Naive B cell (primary cell): Measurements from ENCODE around the gene CNTN4. TPM values are rescaled to one million over a fixed set of nuclear protein-coding genes. Genes with fewer than 3 reads are reported as not detected.
A peak's percentile ranks its signal among the peaks of the same experiment; 100 is the strongest.
"Not testable (repeated sequence)": the region's sequence is repeated elsewhere in the genome, so short reads cannot be mapped to it uniquely, and the experiment has no call there.

ENCODE experiments used
- ATAC-seq, 2 donors: fragments of 150-1000 bp; cut with Tn5 transposase; 2 replicates each; pipeline ENCODE4 v1.10.0; 2021; ENCODE audit warnings: low read depth in 2 of 2, mild to moderate bottlenecking in 2 of 2, moderate library complexity in 2 of 2
- DNase-seq: peaks from one replicate; pipeline ENCODE4 v3.0.0; 2022
- H3K27ac Mint-ChIP-seq, 6 donors: one replicate each; pipeline ENCODE4 v1.8.0; 2020 to 2022; ENCODE audit warnings: mild to moderate bottlenecking in 6 of 6, mixed read lengths in 6 of 6, moderate library complexity in 5 of 6, inconsistent platforms in 2 of 6
- H3K27me3 Mint-ChIP-seq, 3 donors: one replicate each; pipeline ENCODE4 v1.8.0; 2021 to 2022; ENCODE audit warnings: mixed read lengths in 3 of 3, mild to moderate bottlenecking in 1 of 3
- H3K36me3 Mint-ChIP-seq, 2 donors: one replicate each; pipeline ENCODE4 v1.8.0; 2020 to 2022; ENCODE audit warnings: mixed read lengths in 2 of 2, inconsistent platforms in 1 of 2, mild to moderate bottlenecking in 1 of 2
- H3K4me1 Mint-ChIP-seq, 3 donors: one replicate each; pipeline ENCODE4 v1.8.0; 2020 to 2022; ENCODE audit warnings: mixed read lengths in 3 of 3, inconsistent platforms in 1 of 3, mild to moderate bottlenecking in 1 of 3, moderate library complexity in 1 of 3
- H3K4me3 Mint-ChIP-seq, 8 donors: one replicate each; pipeline ENCODE4 v1.8.0; 2020 to 2022; ENCODE audit warnings: mild to moderate bottlenecking in 8 of 8, mixed read lengths in 8 of 8, moderate library complexity in 8 of 8, inconsistent platforms in 2 of 8
- H3K9me3 Mint-ChIP-seq, 7 donors: one replicate each; pipeline ENCODE4 v1.8.0; 2020 to 2022; ENCODE audit warnings: mixed read lengths in 7 of 7, mild to moderate bottlenecking in 5 of 7, inconsistent platforms in 2 of 7, moderate library complexity in 1 of 7
- polyA plus RNA-seq, 6 donors: library from polyadenylated mRNA; unstranded; fragments of 300-500 nt; fragmentation: Illumina TruSeq; gene quantifications; one replicate each; pipeline ENCODE4 v1.2.3, GENCODE V29; 2021; ENCODE audit warnings: low read depth in 6 of 6

Gene CNTN4
- polyA plus RNA-seq = not detected

GRCh38 chr3:2098398-2099027, at the start of gene CNTN4:
TSS of gene CNTN4 (plus strand) at chr3:2098866.
- peaks cover 0 to 10% (median 8%) of the 10 kb centered on the region in 3 donors for H3K4me1 Mint-ChIP-seq
- peaks cover 51 to 54% (median 54%) of the 10 kb centered on the region in 3 donors for H3K27me3 Mint-ChIP-seq
- peaks cover 0 to 8% of the 10 kb centered on the region in 2 donors for H3K36me3 Mint-ChIP-seq
- H3K27ac Mint-ChIP-seq = no peak within 1 kb of the TSS
- DNase-seq (no peak), ATAC-seq (no peak)
- peak within 1 kb of the TSS in 5 of 8 donors; percentile 23 to 79 (median 45) for H3K4me3 Mint-ChIP-seq
- H3K9me3 Mint-ChIP-seq = peaks cover 0 to 11% (median 0%) of the 10 kb centered on the region in 7 donors

GRCh38 chr3:2061360-2061759, 37.3 kb upstream of the CNTN4 start:
- no peak overlapping the region for H3K27ac Mint-ChIP-seq
- H3K36me3 Mint-ChIP-seq = no peaks in the 10 kb centered on the region
- ATAC-seq (no peak), DNase-seq (no peak)
- H3K27me3 Mint-ChIP-seq = no peaks in the 10 kb centered on the region
- H3K4me3 Mint-ChIP-seq = no peak overlapping the region
- H3K4me1 Mint-ChIP-seq = no peaks in the 10 kb centered on the region
- peaks cover 0 to 5% (median 2%) of the 10 kb centered on the region in 7 donors for H3K9me3 Mint-ChIP-seq

GRCh38 chr3:2071531-2071930, 27.1 kb upstream of the CNTN4 start:
- Mint-ChIP-seq H3K4me3 (no peak overlapping the region), H3K27me3 (no peaks in the 10 kb centered on the region), H3K4me1 (no peaks in the 10 kb centered on the region), H3K36me3 (no peaks in the 10 kb centered on the region), H3K27ac (no peak overlapping the region), H3K9me3 (peaks cover 0 to 2% (median 0%) of the 10 kb centered on the region in 7 donors)
- ATAC-seq (no peak), DNase-seq (no peak)

GRCh38 chr3:2078821-2079220, 19.8 kb upstream of the CNTN4 start:
- no peaks in the 10 kb centered on the region for H3K36me3 Mint-ChIP-seq
- peaks cover 0 to 21% (median 7%) of the 10 kb centered on the region in 7 donors for H3K9me3 Mint-ChIP-seq
- DNase-seq (no peak), ATAC-seq (no peak)
- no peaks in the 10 kb centered on the region for H3K4me1 Mint-ChIP-seq
- no peak overlapping the region for H3K4me3 Mint-ChIP-seq
- no peaks in the 10 kb centered on the region for H3K27me3 Mint-ChIP-seq
- H3K27ac Mint-ChIP-seq = no peak overlapping the region

GRCh38 chr3:2082871-2083480, 15.7 kb upstream of the CNTN4 start:
- no peak overlapping the region for H3K27ac Mint-ChIP-seq
- H3K4me3 Mint-ChIP-seq = no peak overlapping the region
- H3K36me3 Mint-ChIP-seq = no peaks in the 10 kb centered on the region
- H3K27me3 Mint-ChIP-seq = no peaks in the 10 kb centered on the region
- DNase-seq (no peak), ATAC-seq (no peak)
- H3K4me1 Mint-ChIP-seq = no peaks in the 10 kb centered on the region
- H3K9me3 Mint-ChIP-seq = peaks cover 4 to 29% (median 7%) of the 10 kb centered on the region in 7 donors

- not testable (repeated sequence) for H3K4me1 Mint-ChIP-seq, ATAC-seq, DNase-seq, H3K27me3 Mint-ChIP-seq, H3K27ac Mint-ChIP-seq, H3K4me3 Mint-ChIP-seq, H3K36me3 Mint-ChIP-seq
- H3K9me3 Mint-ChIP-seq = peaks cover 4 to 27% (median 7%) of the 10 kb centered on the region in 7 donors
Measured at GRCh38 chr3:2083558-2083957, 15.1 kb upstream of the CNTN4 start.

GRCh38 chr3:2090095-2090911, 8.4 kb upstream of the CNTN4 start:
- no peak for DNase-seq
- H3K9me3 Mint-ChIP-seq = peaks cover 0 to 18% (median 5%) of the 10 kb centered on the region in 7 donors

GRCh38 chr3:2092758-2093157, 5.9 kb upstream of the CNTN4 start:
- no peak overlapping the region for H3K27ac Mint-ChIP-seq
- peaks cover 0 to 8% (median 2%) of the 10 kb centered on the region in 7 donors for H3K9me3 Mint-ChIP-seq

More at GRCh38 chr3:2090095-2090911, 8.4 kb upstream of the CNTN4 start:
- ATAC-seq = no peak
- no peak overlapping the region for H3K27ac Mint-ChIP-seq
- no peaks in the 10 kb centered on the region for H3K36me3 Mint-ChIP-seq
- H3K27me3 Mint-ChIP-seq = no peaks in the 10 kb centered on the region
- H3K4me1 Mint-ChIP-seq = no peaks in the 10 kb centered on the region
- no peak overlapping the region for H3K4me3 Mint-ChIP-seq

GRCh38 chr3:2094941-2095340, 3.7 kb upstream of the CNTN4 start:
- no peak overlapping the region for H3K27ac Mint-ChIP-seq
- peaks cover 0 to 9% (median 2%) of the 10 kb centered on the region in 7 donors for H3K9me3 Mint-ChIP-seq
- H3K27me3 Mint-ChIP-seq = peaks cover 26 to 34% (median 32%) of the 10 kb centered on the region in 3 donors
- DNase-seq (no peak), ATAC-seq (no peak)
- peaks cover 0 to 2% of the 10 kb centered on the region in 2 donors for H3K36me3 Mint-ChIP-seq
- H3K4me3 Mint-ChIP-seq = no peak overlapping the region
- H3K4me1 Mint-ChIP-seq = peaks cover 0 to 9% (median 8%) of the 10 kb centered on the region in 3 donors

More at GRCh38 chr3:2092758-2093157, 5.9 kb upstream of the CNTN4 start:
- Mint-ChIP-seq H3K36me3 (no peaks in the 10 kb centered on the region), H3K27me3 (peaks cover 21 to 24% (median 22%) of the 10 kb centered on the region in 3 donors), H3K4me3 (no peak overlapping the region), H3K4me1 (peaks cover 0 to 4% (median under 1%) of the 10 kb centered on the region in 3 donors)
- DNase-seq (no peak), ATAC-seq (no peak)

GRCh38 chr3:2096216-2096615, 2.5 kb upstream of the CNTN4 start:
- H3K4me1 Mint-ChIP-seq = peaks cover 0 to 10% (median 8%) of the 10 kb centered on the region in 3 donors
- peaks cover 38 to 46% (median 45%) of the 10 kb centered on the region in 3 donors for H3K27me3 Mint-ChIP-seq
- DNase-seq = no peak
- peaks cover 0 to 8% of the 10 kb centered on the region in 2 donors for H3K36me3 Mint-ChIP-seq
- no peak overlapping the region for H3K27ac Mint-ChIP-seq
- no peak for ATAC-seq
- H3K9me3 Mint-ChIP-seq = peaks cover 0 to 15% (median under 1%) of the 10 kb centered on the region in 7 donors
- H3K4me3 Mint-ChIP-seq = no peak overlapping the region

GRCh38 chr3:2097641-2098191, 950 bp upstream of the CNTN4 start:
- Mint-ChIP-seq H3K27ac (no peak overlapping the region), H3K36me3 (peaks cover 0 to 8% of the 10 kb centered on the region in 2 donors), H3K4me1 (peaks cover 0 to 10% (median 8%) of the 10 kb centered on the region in 3 donors), H3K9me3 (peaks cover 0 to 15% (median 0%) of the 10 kb centered on the region in 7 donors), H3K27me3 (peaks cover 50 to 54% (median 54%) of the 10 kb centered on the region in 3 donors), H3K4me3 (peak overlapping the region in 5 of 8 donors; percentile 4 to 77 (median 45))
- ATAC-seq = no peak
- DNase-seq = no peak

GRCh38 chr3:2099028-2099671, 484 bp downstream of the CNTN4 start:
- Mint-ChIP-seq H3K36me3 (peaks cover 0 to 8% of the 10 kb centered on the region in 2 donors), H3K9me3 (peaks cover 0 to 9% (median 0%) of the 10 kb centered on the region in 7 donors), H3K4me1 (peaks cover 0 to 10% (median 8%) of the 10 kb centered on the region in 3 donors), H3K4me3 (no peak overlapping the region), H3K27me3 (peaks cover 54 to 57% (median 54%) of the 10 kb centered on the region in 3 donors), H3K27ac (no peak overlapping the region)
- no peak for DNase-seq
- ATAC-seq = no peak
